GM21737 (cell line): ENCODE results near the gene TENT4A.

Source experiments
- ATAC-seq: cut with Tn5 transposase; IDR thresholded peaks from one replicate; pipeline ENCODE4 v1.9.1; 2021; ENCODE audit warnings: mild to moderate bottlenecking, moderate library complexity; ENCODE audit not compliant: unreplicated experiment

The TENT4A gene

DNA sequence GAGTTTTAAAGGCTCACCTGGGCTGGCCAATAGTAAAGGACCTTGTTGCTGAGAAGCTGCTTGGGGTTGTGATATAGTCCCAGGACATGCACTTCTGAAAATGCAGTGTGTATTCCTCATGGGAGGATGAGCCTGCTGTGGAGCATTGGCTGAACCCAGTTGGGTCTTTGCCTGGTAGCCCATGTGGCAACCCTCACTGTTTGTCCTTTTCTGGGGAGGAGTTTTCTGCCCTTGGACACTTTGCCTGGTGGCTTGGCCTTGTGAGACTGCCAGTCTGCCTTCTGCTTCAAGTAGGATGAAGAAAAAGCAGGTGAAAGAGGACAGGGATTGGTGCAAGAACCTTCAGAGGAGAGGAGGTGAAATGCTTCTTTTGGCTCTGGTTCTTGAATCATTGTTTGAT lies 4.0 kb downstream of the TENT4A start:
- no peak for ATAC-seq

DNA sequence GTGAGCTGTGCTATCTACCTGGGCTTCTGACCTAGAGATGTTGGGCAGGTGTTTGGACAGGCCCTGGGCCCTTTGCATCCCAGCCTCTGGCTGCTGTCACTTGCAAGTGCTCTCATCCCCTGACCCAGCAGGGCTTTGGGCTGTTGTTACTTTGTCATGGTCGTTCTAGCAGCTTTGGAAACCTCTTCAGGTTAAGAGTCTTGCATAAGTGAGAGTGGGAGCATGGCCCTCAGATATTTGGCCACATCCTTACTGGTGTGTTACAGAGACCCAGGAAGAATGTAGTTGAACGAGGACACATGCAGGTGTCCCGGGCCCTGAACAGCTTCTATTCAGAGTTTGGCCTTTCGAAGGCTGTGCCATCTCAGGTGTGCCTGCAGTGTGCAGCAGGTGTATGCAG lies 4.5 kb downstream of the TENT4A start:
- no peak for ATAC-seq

DNA sequence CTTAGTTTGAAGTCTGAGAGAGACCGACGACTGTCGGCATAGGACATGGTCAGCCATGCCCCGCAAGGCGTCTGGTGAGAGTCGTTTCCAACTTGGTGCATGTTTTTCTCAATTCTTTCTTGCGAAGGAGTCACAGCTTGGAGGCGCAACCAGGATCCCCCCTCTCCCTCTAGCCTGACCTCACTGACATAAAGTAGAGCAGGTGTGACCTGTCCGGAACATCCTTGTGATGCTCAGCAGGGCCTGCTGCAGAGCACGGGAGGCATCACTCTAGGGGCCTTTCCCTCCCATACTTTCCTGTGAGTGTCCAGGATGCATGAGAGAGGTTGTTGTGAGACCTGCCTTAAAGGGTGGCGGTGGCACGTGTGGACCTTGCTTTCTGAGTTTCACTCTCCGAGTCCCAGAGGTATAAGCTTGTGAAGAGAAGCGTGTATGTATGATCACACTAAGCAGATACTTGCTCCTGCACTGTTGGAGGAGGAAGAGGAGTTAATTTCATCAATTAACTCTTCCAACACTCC lies 5.0 kb downstream of the TENT4A start:
- ATAC-seq, result no peak

DNA sequence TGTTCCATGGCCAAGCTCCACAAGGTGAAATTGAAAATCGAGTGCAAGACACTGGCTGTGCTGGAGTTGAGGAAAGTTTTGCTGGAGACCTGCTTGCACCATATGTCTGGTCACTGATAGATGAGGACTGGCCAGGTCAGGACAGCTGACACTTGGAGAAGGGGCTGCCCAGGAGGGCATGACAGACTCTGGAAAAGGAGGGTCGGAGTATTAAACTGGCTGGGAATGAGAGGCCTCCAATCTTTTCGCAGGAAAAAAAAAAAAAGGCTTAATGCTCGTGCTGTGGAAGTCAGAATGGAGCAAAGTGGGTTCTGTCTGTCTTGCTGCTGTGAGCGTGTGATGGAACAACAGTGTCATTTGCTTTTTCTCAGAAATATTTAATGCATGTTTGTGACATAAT lies 5.5 kb downstream of the TENT4A start:
- ATAC-seq, result no peak

DNA sequence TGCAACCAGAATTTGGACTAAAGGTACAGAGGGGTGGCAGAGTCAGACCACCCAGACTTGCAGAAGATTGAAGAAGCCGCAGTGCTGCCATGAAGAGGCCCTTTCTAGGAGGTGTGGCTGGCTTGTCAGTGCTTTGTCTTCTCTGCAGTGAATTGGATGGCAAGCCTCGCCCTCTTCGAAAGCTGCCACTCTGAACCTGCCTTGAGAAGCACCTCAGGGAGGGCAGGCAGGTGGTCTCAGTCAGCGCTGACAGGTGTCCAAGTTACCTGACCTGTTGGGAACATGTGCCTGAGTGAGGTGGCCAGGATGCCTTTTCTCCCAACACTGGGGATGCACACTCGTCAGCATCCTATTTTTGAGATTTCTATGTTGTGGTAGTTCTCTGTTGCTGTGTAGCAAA lies 6.2 kb downstream of the TENT4A start:
- no peak for ATAC-seq

DNA sequence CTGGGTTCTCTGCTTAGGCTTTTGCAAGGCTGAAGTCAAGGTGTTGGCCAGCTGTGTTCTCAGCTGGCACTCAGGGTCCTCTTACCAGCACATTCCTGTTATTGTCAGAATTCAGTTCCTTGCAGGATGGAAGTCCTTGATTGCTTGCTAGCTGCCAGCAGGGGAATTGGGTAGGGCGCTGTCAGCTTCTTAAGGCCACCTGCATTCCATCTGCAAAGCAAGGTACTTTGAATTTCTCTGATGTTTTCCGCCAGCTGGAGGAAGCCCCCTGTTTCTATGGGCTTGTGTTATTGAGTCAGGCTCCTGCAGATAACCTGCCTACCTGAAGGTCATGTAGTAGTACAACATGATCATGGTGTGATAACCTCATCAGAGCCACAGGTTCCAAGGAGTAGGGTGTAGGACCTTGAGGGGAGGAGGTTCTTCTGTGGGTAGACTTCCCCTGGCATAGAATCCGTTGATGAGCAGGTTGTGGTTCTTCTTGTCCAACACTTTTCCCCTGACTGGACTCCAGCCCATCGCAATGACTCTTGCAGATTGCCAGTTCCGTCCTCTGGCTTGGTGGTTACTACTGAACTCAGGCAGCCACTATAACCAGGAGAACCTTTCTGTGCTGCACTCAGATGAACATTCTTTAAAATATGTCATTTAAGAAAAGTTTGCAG lies 6.8 kb downstream of the TENT4A start:
- no peak for ATAC-seq

DNA sequence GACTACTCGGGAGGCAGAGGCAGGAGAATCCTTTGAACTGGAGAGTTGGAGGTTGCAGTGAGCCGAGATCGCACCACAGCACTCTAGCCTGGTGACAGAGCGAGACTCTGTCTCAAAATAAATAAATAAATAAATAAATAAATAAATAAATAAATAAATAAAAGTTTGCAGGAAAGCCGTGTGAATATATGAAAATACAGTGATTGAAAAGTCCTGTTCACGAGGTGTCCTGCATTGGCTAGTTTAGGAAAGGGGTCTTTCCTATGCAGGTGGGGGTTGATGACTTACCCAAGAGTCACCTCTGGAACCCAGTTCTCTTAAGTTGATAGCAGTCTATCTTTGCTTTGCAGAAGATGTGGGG lies 7.3 kb downstream of the TENT4A start:
- ATAC-seq, result no peak

DNA sequence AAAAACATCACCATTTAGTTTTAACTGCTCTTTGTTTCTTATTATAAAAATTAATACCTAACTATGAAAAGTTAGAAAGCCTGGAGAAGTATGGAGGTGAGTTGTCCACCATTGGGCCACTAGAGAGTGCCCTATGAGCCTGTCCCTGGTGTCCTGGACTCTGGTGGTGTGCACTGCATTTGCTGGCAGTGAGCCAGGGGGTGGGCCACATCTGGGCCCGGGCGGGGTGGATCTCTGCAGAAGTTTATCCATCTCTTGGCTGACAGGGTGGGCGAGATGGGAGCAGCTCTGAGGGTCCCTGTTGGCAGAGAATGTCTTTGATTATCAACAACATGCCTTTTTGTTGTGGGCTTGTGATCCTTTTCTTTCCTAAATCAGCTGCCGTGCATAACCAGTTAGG lies 8.2 kb downstream of the TENT4A start:
- ATAC-seq, result no peak

DNA sequence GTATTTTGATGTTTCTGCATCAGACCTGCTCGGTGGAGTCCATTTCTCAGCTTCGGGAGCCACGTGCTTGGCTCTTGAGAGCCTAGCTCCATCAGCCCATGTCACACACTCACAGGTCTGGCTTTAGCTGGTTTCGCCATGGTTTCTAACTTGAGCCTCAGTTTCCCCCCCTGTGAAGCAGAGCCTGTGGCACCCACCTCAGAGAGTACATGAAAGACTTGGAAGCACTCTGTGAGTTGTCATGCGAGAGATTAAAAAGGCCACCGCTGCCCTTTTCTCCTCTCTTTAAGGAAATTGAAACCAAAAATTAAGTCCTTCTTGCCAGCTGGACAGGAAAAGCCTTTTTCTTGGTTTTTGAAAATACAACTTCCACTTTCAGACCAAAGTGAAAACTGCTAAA lies 8.8 kb downstream of the TENT4A start:
- peak; percentile 42 for ATAC-seq

DNA sequence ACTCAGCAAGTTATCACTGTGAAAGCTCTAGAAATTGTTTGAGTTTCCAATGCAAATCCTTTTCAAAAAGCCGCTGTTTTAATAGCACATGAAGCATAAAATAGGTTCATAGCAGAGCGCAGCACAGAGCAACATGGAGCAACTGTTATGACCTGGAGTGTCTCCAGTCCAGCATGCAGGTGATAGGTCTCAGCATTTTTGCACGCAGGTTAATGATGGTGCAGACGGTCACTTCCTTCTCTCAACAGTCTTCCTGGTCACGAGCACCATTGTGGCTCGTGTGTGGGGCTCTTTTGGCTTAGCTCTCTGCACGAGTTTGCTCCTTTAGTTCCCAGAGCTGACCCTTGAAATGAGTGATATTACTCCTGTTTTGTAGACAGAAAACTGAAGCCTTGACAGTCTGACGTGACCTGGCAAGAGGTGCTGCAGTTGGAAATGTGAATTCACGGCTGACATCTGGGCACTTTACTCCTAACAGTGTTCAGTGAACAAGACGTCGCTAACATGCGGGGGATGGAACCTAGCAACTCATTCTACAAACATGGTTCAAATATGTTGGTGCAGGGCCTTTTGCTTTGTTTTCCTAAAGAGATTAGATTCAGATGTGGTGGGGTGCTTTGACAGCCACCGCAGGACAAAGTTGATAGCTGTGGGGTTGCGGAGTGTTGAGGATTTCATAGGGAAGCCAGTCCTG lies 10.0 kb downstream of the TENT4A start:
- no peak for ATAC-seq

DNA sequence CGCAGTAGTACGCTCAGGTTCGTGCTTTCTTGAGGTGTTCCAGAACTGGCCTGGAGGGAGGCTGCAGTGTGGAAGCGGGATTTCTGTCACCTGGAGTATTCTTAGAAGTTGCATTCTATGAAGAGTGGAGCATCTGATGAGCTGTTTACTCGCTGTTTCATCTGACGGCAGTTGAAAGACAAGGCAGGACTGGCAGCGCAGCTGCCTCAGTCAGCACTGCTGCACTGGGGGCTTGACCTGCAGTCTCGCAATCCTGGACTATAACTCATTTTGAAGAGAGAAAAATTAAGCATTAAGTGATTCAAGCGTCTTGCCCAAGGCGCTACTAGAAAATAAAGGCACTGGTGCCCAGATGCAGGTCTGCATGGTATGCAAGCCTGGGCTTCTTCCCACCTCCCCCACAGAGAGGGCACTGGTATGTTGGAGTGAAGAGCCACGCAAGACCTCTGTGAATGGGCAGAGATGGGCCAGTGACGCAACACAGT lies 10.6 kb downstream of the TENT4A start:
- ATAC-seq, result no peak

DNA sequence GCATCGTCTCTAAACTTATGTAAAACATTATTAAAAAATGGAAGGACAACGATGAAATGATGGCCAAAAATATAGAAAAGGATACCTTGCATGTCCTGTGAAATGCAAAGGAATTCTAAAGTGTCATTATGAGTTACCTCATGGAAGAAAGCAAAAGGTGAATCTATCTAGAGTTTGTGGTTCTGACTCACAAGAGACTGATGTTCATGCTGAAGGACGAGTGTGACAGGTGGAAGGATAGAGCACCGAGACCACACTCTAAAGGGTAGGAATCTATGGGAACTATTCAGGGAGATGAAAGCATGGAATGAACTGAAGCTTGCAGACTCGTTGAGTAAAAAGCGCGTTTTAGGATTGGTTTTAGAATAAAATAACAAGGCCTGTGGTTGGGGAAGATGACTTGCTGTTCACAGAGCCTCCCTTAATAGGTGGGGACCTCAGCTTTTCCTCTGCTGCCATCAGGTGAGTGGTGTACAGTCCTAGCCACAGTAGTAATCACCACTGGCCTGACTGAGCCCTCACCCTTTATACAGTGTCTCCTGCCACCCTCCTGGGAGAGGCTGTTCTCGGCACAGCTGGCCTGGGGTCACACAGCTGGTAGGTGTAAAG lies 11.2 kb downstream of the TENT4A start:
- ATAC-seq, result no peak

DNA sequence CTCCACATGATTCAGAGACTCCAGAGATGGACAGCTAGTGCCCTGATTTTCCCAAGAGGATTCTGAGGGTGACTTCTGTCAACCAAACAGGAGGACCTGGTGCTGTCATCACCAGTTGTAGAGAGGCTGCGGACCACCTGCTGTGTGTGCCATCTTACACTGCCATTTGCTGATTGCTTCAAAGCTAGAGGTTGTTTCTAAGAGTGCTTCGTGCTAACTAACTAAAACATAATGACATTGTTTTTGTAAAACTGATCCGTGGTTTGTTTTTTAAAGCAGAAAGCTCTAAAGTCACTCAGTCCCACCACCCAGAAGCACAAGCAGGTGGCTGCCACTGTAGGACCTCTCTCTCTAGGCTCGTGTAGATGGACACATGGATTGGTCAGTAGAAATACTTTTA lies 12.2 kb downstream of the TENT4A start:
- ATAC-seq, result no peak

DNA sequence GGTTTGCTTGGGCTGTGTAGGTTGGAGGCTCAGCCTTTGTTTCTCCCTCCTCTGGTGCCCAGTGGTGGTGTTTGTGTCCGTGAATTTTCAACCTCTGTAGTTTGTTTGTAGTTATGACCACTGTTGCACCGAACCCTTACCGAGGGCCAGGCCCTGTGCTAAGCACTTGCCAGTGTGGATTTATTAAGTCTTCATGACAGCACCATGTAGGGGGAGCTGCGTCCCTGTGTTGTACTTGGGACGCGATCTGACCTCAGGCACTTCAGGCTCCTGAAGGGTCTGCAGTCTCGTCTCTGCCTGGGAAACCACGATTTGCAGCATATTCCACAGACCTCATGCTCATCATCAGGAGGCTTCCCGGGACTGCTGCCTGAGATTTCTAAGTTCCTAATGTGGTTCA lies 12.8 kb downstream of the TENT4A start:
- ATAC-seq, result no peak

DNA sequence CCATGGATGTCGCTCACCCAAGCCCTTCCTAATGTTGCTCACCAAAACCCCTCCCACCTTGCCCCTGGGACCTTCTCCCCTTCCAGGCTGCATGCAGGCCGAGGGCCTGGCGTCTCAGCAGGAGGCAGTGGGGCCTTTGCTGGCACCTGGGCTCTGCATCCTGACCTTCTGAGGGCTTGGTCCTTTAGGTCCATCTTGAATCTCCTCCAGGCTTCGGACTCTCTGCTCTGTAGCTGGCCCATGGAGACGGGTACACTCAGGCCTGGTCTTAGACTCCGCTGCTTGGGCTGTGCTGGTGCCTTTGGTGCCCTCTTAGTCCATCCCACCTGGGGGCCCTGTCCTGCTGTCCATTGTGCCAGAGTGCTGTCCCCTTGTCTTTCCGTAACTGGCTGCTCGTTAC lies 14.0 kb downstream of the TENT4A start:
- ATAC-seq, result no peak

DNA sequence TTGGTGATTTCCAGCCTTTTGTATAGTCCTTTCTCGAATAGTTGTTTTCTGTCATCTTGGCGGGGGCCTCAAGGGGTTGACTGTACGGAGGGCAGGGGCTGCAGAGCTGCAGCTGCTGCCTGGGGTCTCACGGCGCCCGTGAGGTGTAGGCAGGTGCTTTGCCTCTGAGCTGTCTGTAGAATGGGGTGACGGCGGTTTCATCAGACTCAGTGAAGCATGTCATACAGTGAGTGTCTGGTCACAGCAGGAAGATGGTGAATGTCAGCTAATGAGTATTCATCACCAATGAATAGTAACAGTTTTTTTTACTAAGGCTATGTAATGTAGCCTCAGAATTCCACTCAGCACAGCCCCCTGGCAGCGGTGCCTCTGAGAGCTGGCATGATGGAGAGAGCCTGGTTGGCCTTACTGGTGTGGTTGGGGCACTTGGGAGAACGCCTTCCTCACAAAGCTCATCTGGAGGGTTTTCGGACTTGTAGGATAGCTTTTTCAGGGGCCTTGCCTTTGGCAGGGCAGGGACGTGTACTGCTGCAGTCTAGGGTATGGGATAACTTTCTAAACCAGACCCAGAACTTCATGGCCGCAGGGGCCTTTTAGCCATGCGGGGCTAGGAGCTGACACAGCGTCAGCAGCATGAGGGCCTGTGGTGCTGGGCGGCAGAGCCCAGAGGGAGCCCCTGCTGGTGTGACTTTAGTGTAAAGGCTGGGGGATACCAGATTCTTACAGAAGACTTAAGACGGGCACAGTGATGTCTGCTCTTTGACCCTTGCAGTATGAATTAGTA lies 15.0 kb downstream of the TENT4A start:
- peak; percentile 68 for ATAC-seq

DNA sequence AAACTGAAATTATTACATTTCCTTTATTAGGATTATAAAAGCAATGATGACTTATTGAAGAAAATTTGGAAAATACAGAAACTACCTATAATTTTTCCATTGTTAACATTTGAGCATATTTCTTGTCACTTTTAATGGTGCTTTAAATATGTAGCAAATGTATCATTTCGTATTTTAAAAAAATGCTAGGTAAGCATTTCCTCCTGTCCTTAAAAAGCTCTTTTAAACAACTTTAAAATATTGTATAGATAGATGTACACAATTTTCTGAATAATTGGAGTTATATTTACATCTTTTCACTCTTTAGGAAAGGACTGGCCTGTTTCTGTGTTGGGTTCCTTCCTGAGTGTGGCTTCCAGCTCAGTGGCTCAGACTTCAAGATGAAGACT lies 15.6 kb downstream of the TENT4A start:
- no peak for ATAC-seq

DNA sequence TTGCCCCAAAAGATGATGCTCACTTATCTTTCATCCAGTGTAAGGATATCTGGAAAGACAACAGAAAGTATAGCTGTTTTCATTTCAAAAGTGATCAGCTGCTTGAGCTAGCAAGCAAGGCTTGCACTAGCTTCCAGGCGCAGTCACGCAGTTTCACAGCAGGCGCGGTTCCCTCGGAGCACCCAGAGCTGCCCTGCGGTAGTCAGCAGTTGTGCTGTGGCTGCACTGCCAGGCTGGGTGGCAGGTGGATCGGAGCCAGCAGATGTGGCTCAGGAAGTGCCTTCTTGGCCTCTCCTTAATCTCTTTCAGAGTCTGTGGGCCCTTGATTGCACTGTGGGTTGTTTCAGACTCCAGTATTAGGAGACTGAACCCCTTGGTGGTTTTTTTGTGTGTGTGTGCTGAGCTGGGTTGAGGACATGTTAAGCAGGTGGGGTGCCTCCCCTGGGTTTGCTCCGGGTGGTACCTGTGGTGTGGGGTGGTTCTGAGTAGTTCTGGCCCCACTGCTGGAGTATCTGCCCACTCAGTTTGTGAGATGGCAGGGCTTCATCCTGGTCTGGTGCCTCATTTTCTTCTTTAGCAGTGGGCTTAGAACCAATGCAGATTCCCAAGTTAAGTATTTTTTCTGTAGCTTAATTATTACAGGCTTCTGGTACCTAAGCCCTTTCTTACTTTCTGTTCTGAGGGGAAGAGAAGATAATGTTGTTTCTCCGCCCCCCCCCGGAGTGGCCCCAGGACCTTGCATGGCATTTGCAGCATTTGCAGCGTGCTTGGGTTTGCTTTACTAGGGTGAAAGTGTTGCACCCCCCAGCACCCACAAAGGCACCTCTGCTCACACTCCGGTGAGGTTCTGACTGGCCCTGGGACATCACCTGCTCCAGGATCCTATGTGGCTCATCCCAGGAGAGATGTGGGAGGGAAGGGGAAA lies 16.4 kb downstream of the TENT4A start:
- peak; percentile 21 for ATAC-seq

DNA sequence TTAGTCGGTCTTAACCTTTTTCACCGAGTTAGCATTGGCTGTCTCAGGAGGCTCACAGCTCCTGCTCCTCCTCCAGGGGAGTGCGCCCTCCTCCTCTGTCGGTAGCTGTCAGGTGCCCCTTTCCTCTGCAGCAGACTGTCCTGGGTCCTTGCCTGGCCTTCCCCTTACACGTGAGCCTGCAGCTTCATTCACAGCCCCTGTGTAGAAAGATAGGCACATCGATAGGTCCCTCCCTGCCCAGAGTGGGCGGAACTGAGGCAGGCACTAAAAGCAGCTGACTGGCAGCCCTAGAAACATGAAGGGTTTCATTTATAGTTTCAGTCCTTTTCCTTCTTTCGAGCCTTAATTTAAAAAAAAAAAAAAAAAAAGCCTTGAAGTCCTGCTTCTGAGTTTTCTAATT lies 17.2 kb downstream of the TENT4A start:
- peak; percentile 35 for ATAC-seq

DNA sequence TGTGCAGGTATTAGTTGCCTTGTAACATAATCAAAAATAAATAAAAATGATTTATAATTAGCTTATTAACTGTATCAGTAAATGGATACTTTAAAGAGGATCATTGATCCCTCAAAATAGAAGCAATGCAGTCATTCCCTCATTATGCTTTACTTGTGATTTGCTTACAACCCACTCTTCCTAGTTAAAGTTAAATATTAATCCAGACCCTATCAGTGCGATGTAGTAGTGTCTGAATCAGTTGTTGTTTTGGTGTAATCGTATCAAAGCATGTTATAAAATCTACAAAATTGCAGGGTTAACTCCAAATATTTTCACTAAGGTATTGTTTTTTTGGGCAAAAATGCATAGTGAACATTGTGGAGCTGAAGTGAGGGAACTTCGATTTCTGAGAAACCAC lies 17.6 kb downstream of the TENT4A start:
- ATAC-seq, result no peak
